Measurements from ENCODE around the gene GSS.

GSS gene

DNA sequence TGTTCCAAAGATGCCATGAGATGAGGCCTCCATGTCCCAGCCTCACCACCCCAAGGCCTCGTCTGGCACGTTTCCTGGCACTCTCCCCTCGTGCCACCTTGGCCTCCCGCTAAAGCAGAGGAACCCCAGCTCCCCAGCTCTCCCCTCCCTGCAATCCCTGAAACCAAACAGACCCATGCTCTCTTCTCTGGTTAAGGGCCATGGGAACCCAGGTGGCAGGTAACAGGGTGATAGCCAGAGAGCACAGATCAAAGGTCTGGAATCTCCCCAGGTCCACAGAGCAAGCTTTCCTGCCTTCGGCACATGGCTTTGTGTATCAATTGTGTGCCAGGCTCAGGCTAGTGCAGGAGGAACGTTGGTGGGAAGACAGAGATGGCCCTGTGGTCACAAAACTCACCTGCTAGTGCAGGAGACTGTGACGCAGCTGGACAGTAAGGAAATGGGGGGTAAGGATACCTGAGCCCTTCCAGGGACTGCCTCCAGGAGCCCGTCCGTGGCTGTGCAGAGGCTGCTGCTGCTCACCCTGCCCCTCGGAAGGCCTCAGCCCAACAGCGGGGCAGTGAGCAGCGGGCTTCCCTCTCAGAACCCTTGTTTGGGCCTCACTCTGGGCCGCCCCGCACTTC is 39.0 kb upstream of the GSS start:
- H3K4me3 ChIP-seq (ENCODE audit: control insufficient read depth, low read depth, low read length) = no peak overlapping the region
- TF ChIP-seq CTCF (IDR thresholded peaks at IDR 0.05; ENCODE audit: control insufficient read depth, insufficient read depth, low read depth, low read length, missing control alignments) = no peak

DNA sequence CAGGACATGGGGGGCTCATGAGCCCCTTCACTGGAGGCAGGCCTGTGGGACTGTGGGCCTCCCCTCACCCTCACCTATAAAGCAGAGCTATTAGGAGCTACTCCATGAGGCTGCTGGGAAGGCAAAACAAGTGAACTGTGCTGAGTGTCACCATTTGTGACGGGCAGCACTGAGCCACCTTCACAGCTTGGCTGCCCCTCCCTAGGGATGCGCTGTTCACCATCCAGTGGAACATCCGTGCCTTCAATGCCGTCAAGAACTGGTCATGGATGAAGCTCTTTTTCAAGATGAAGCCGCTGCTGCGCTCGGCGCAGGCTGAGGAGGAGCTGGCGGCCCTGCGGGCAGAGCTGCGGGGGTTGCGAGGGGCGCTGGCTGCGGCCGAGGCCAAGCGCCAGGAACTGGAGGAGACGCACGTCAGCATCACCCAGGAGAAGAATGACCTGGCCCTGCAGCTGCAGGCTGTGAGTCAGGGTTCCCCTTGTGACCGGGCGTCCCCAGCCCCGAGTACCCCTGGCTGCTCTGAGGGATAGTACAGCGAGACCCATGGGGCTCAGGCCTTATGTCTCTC is 38.4 kb upstream of the GSS start:
- DNase-seq (ENCODE audit: low read depth) = no peak
- H3K4me3 ChIP-seq (ENCODE audit: control insufficient read depth, low read depth, low read length) = no peak overlapping the region
- TF ChIP-seq CTCF (IDR thresholded peaks at IDR 0.05; ENCODE audit: control insufficient read depth, insufficient read depth, low read depth, low read length, missing control alignments) = no peak

More for the DNA sequence above, 39.0 kb upstream of the GSS start:
- DNase-seq (ENCODE audit: low read depth) = no peak

DNA sequence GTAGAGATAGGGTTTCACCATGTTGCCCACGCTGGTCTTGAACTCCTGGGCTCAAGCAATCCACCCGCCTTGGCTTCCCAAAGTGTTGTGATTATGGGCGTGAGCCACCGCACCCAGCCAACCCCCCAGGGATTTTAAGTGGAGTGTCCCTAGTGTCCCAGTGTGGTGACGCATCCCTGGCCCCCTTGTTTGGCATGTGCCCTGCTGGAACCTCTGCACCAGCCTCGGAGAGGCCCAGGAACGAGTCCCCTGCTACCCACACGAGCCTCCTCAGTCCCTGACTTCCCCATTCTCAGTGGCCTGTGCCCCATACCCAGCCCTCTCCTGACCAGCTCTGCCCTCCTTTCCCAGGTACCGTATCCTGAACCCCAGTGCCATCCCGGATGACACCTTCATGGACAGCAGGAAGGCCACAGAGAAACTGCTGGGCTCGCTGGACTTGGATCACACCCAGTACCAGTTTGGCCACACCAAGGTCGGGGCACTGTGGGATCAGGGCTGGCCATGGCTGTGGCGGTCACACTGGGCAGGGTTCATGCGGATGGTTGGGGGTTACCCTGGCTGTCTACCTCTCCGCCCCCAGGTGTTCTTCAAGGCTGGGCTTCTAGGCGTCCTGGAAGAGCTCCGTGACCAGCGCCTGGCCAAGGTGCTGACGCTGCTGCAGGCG is 37.3 kb upstream of the GSS start:
- no peak overlapping the region for H3K4me3 ChIP-seq (ENCODE audit: control insufficient read depth, low read depth, low read length)
- TF ChIP-seq CTCF (IDR thresholded peaks at IDR 0.05; ENCODE audit: control insufficient read depth, insufficient read depth, low read depth, low read length, missing control alignments) = no peak
- no peak for DNase-seq (ENCODE audit: low read depth)

DNA sequence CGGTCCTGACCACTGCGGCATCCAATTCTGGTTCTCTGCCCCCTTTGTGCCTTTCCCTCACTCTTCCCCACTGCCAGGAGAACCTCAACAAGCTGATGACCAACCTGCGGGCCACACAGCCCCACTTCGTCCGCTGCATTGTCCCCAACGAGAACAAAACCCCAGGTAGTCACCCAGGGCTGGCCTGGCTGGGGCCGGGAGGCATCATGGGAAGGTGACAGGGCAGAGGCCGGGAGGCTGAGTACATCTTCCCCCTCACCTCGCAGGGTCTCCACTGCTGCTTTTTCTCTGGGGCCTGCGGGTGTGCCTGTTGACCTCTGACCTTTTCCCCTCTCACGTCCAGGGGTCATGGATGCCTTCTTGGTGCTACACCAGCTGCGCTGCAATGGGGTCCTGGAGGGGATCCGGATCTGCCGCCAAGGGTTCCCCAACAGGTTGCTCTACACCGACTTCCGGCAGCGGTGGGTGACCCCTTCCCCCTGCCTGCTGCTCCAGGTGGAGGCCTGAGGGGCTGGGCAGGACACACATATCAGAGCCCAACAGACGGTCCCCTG is 35.1 kb upstream of the GSS start:
- H3K4me3 ChIP-seq (ENCODE audit: control insufficient read depth, low read depth, low read length) = no peak overlapping the region
- no peak for TF ChIP-seq CTCF (IDR thresholded peaks at IDR 0.05; ENCODE audit: control insufficient read depth, insufficient read depth, low read depth, low read length, missing control alignments)
- no peak for DNase-seq (ENCODE audit: low read depth)

DNA sequence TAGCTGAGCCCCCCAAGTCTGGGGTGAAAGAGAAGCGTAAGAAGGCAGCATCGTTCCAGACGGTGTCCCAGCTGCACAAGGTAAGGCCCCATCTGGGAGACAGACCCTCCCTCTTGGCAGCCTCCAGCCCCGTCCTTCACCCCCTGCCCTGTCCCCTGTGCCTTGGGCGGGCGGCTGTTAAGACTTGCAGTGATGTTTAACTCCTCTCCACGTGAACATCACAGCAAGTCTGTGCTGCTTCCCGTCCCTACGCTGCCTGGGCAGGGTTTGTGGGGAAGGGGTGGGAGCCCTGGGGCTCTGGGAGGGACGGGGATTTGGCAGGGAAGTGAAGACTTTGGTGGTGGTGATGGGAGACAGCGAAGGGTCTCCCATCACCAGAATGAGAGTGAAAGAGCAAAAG is 34.6 kb upstream of the GSS start:
- H3K4me3 ChIP-seq (ENCODE audit: control insufficient read depth, low read depth, low read length) = no peak overlapping the region
- TF ChIP-seq CTCF (IDR thresholded peaks at IDR 0.05; ENCODE audit: control insufficient read depth, insufficient read depth, low read depth, low read length, missing control alignments) = no peak
- DNase-seq (ENCODE audit: low read depth) = no peak

DNA sequence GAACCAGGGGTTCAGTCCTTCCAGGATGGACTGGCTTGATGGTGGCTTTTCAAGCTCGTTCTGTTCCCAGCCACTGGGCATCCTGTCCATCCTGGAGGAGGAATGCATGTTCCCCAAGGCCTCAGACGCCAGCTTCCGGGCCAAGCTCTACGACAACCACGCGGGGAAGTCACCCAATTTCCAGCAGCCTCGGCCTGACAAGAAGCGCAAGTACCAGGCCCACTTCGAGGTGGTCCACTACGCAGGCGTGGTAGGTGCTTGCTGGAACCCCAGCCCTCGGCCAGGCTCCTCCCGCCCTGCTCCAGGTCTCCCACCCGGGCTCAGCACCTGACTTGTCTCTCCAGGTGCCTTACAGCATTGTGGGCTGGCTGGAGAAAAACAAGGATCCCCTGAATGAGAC is 34.1 kb upstream of the GSS start:
- DNase-seq (ENCODE audit: low read depth) = no peak
- TF ChIP-seq CTCF (IDR thresholded peaks at IDR 0.05; ENCODE audit: control insufficient read depth, insufficient read depth, low read depth, low read length, missing control alignments) = no peak
- H3K4me3 ChIP-seq (ENCODE audit: control insufficient read depth, low read depth, low read length) = no peak overlapping the region

Measured in AG09309 (cell line).